ENCODE data around the gene FBXL19. TPM values are rescaled to one million over a fixed set of nuclear protein-coding genes. Genes with fewer than 3 reads are reported as not detected.

Gene FBXL19
- total RNA-seq, 2 experiments from 2014 or later, result 16.1 to 34.8 TPM

- ChIA-PET POLR2A (interaction anchor here (0.5 to 1.6 kb wide), 3 partner anchors 17 to 406 kb away, joined by 3 to 6 read pairs (median 4); no protein-coding TSS in a partner anchor), CTCF (ENCODE audit: unreplicated experiment) (interaction anchor here (0.5 kb wide), 1 partner anchor 49 kb away, joined by 4 read pairs; no protein-coding TSS in a partner anchor)
- peak overlapping the region; percentile 92 for H3K4me2 ChIP-seq (ENCODE audit: low read length)
- H4K20me1 ChIP-seq (ENCODE audit: insufficient read depth, low read length), result no peaks in the 10 kb centered on the region
- no peak for TF ChIP-seq CTCF (conservative IDR thresholded peaks at IDR 0.05; ENCODE audit: low read length)
- TF ChIP-seq EZH2phosphoT487 (IDR thresholded peaks at IDR 0.05; ENCODE audit: borderline replicate concordance, low read depth, low read length), result no peak
- BruUV-seq (replicated peaks), result no TSS peak
- no peak for DNase-seq (ENCODE audit: low spot score)
- H3K27ac ChIP-seq (ENCODE audit: low read depth, low read length, poor library complexity, severe bottlenecking), result no peak overlapping the region
- H3K9me3 ChIP-seq (ENCODE audit: low read length), result no peaks in the 10 kb centered on the region
- H3K36me3 ChIP-seq (ENCODE audit: insufficient read depth, low read length), result peaks cover 10% of the 10 kb centered on the region; the same call in 1 of the 2 replicates
- no peaks in the 10 kb centered on the region for H3K79me2 ChIP-seq (ENCODE audit: insufficient read depth, low read depth, low read length)
- intact Hi-C loops (cut with micrococcal nuclease; ENCODE audit: unreplicated experiment), result loop anchor here (5.0 kb wide), 1 partner anchor 51 kb away; no protein-coding TSS in a partner anchor
- no peaks in the 10 kb centered on the region for H3K9me2 ChIP-seq (ENCODE audit: insufficient read depth, low read length)
- no peak overlapping the region; the same call in 1 of the 2 replicates for H2AFZ ChIP-seq (ENCODE audit: low read length)
- H3K4me1 ChIP-seq (ENCODE audit: insufficient read depth, low read length, poor library complexity, severe bottlenecking), result peaks cover 44% of the 10 kb centered on the region
- peak overlapping the region; percentile 79 for H3K4me3 ChIP-seq (ENCODE audit: low read depth, low read length, poor library complexity, severe bottlenecking)
Measured at GRCh38 chr16:30892670-30893416, 30.5 kb upstream of the FBXL19 start.

- intact Hi-C loops (cut with micrococcal nuclease; ENCODE audit: unreplicated experiment), result loop anchor here (5.0 kb wide), 1 partner anchor 51 kb away; no protein-coding TSS in a partner anchor
- ChIA-PET POLR2A (interaction anchor here (0.9 to 1.6 kb wide), 2 partner anchors 17 to 20 kb away, joined by 3 to 4 read pairs; no protein-coding TSS in a partner anchor), CTCF (ENCODE audit: unreplicated experiment) (interaction anchor here (0.5 kb wide), 1 partner anchor 50 kb away, joined by 4 read pairs; no protein-coding TSS in a partner anchor)
- Histone ChIP-seq H3K27ac (ENCODE audit: low read depth, low read length, poor library complexity, severe bottlenecking) (no peak overlapping the region), H3K4me1 (ENCODE audit: insufficient read depth, low read length, poor library complexity, severe bottlenecking) (peaks cover 46% of the 10 kb centered on the region), H3K79me2 (ENCODE audit: insufficient read depth, low read depth, low read length) (no peaks in the 10 kb centered on the region), H3K9me3 (ENCODE audit: low read length) (no peaks in the 10 kb centered on the region), H4K20me1 (ENCODE audit: insufficient read depth, low read length) (no peaks in the 10 kb centered on the region), H3K9me2 (ENCODE audit: insufficient read depth, low read length) (no peaks in the 10 kb centered on the region), H2AFZ (ENCODE audit: low read length) (peak overlapping the region; percentile 32; the same call in 1 of the 2 replicates), H3K4me2 (ENCODE audit: low read length) (peak overlapping the region; percentile 92), H3K4me3 (ENCODE audit: low read depth, low read length, poor library complexity, severe bottlenecking) (peak overlapping the region; percentile 79), H3K36me3 (ENCODE audit: insufficient read depth, low read length) (peaks cover 10% of the 10 kb centered on the region; the same call in 1 of the 2 replicates)
- DNase-seq (ENCODE audit: low spot score), result no peak
- BruUV-seq (replicated peaks), result no TSS peak
- TF ChIP-seq CTCF (conservative IDR thresholded peaks at IDR 0.05; ENCODE audit: low read length) (no peak), EZH2phosphoT487 (IDR thresholded peaks at IDR 0.05; ENCODE audit: borderline replicate concordance, low read depth, low read length) (no peak)
Measured at GRCh38 chr16:30893417-30893743, 30.0 kb upstream of the FBXL19 start.

Measured in OCI-LY7 (cell line).